Spinal cord (tissue), 10 donors: ENCODE measurements around the gene HDHD3. TPM values are rescaled to one million over a fixed set of nuclear protein-coding genes. Genes with fewer than 3 reads are reported as not detected.

ENCODE experiments used
- DNase-seq, 6 donors: peaks; one replicate each; pipeline versions ENCODE4 v3.0.0 to v3.0.0-alpha.2; 2013 to 2015; ENCODE audit warnings: low spot score in 6 of 6, low read depth in 4 of 6
- H3K27ac ChIP-seq: one replicate; pipeline ENCODE4 v1.5.1; 2013; ENCODE audit warnings: low read depth, low read length, control low read depth
- H3K27me3 ChIP-seq: one replicate; pipeline ENCODE4 v1.6.1; 2013; ENCODE audit warnings: low read length; ENCODE audit not compliant: control insufficient read depth, insufficient read depth
- H3K36me3 ChIP-seq: one replicate; pipeline ENCODE4 v1.6.1; 2013; ENCODE audit warnings: low read length; ENCODE audit not compliant: control insufficient read depth, insufficient read depth
- H3K4me1 ChIP-seq: one replicate; pipeline ENCODE4 v1.6.1; 2013; ENCODE audit warnings: low read length; ENCODE audit not compliant: control insufficient read depth, insufficient read depth
- H3K4me3 ChIP-seq: one replicate; pipeline ENCODE4 v1.5.1; 2013; ENCODE audit warnings: low read depth, low read length, control low read depth
- H3K9me3 ChIP-seq: one replicate; pipeline ENCODE4 v1.6.1; 2013; ENCODE audit warnings: low read length; ENCODE audit not compliant: control insufficient read depth, insufficient read depth
- WGBS: methylation state at CpG from one replicate; pipeline ENCODE4 v1.1.5; 2013; ENCODE audit warnings: missing lambda C conversion rate; ENCODE audit not compliant: insufficient coverage; 5-methylcytosine and 5-hydroxymethylcytosine counted together
- long read RNA-seq, 4 donors: transcript quantifications; one replicate each; lab custom pipeline, GENCODE V29; 2026
- polyA plus RNA-seq, 2 donors: library from polyadenylated mRNA; unstranded; fragments of 120-200 nt; gene quantifications; one replicate each; pipeline ENCODE4 v1.2.1, GENCODE V29; 2013; ENCODE audit not compliant: insufficient read length in 2 of 2
- total RNA-seq, 2 donors: library from RNA; depleted of rRNA in 1 of 2; stranded (reverse); fragments of 120-200 nt in 1 of 2; fragments of >200 nt in 1 of 2; gene quantifications; one replicate each; pipeline versions ENCODE4 v1.2.3 to v1.2.4, GENCODE V29; 2013 to 2014
- donor health status: healthy.

The HDHD3 gene
- total RNA-seq (10 to 100 TPM in 1 of 2 donors, 1 to 10 TPM in 1; 9.6 to 14.4 TPM), polyA plus RNA-seq (10 to 100 TPM; 13.2 to 15.4 TPM)
- long read RNA-seq, donor 1, partial matches to known transcripts, result 0 of 3 reads
- long read RNA-seq, donor 1, other reads (novel, unspliced or antisense), result 0 of 3 reads
- long read RNA-seq, donor 2, result 0 reads
- long read RNA-seq, donor 3, partial matches to known transcripts, result 0 of 1 reads
- long read RNA-seq, donor 3, other reads (novel, unspliced or antisense), result 0 of 1 reads
- long read RNA-seq, donor 4, transcript HDHD3-202 (3 exons, 1,497 nt), result major isoform, 8 of 11 reads
- long read RNA-seq, donor 4, partial matches to known transcripts, result 0 of 11 reads
- long read RNA-seq, donor 4, other reads (novel, unspliced or antisense), result 0 of 11 reads

GRCh38 chr9:113376634-113377567 is at the start of gene HDHD3:
Gene HDHD3 (minus strand): TSS chr9:113376986. CDS start chr9:113374354, 2,632 bp downstream.
- Histone ChIP-seq H3K36me3 (peaks cover 19% of the 10 kb centered on the region), H3K9me3 (no peaks in the 10 kb centered on the region), H3K4me3 (peak within 1 kb of the TSS; percentile 89), H3K27me3 (no peaks in the 10 kb centered on the region), H3K27ac (peak within 1 kb of the TSS; percentile 47), H3K4me1 (peaks cover 16% of the 10 kb centered on the region)
- DNase-seq, result peak in 5 of 6 donors; percentile 38 to 95 (median 57)
- WGBS, result 0% methylated on average over 57 of the region's 74 CpGs

- Histone ChIP-seq H3K4me1 (peaks cover 3% of the 10 kb centered on the region), H3K27ac (no peak overlapping the region), H3K27me3 (no peaks in the 10 kb centered on the region), H3K4me3 (no peak overlapping the region), H3K36me3 (no peaks in the 10 kb centered on the region), H3K9me3 (no peaks in the 10 kb centered on the region)
- no peak for DNase-seq
- 60% methylated on average over 1 of the region's 2 CpGs for WGBS
These were observed 48.3 kb upstream of the HDHD3 start for GRCh38 chr9:113425072-113425471.

- Histone ChIP-seq H3K4me1 (peaks cover 3% of the 10 kb centered on the region), H3K36me3 (no peaks in the 10 kb centered on the region), H3K27me3 (no peaks in the 10 kb centered on the region), H3K4me3 (no peak overlapping the region), H3K27ac (no peak overlapping the region), H3K9me3 (no peaks in the 10 kb centered on the region)
- DNase-seq, result no peak
- no CpG with 5 or more reads among the region's 3 CpGs for WGBS
These were observed 44.9 kb upstream of the HDHD3 start for GRCh38 chr9:113421726-113422125.

DNA sequence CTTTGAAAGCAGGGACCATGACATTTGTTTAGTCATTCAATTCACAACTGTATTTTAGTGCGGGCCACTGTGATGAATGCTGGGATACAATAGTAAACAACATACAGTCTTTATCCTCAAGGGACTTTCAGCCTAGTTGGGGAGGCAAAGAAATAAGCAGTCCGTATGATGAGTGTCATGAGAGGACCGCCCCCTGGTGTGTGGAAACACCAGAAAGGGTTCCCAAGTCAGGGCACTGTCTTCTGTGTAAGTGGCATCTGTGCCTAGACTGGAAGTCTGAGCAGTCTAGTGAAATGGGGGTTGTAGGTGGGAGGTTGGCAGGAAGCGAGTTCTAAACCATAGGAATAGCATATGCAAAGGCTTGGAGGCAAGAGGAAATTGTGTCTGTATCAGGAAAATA is 40.6 kb upstream of the HDHD3 start:
- no peaks in the 10 kb centered on the region for H3K36me3 ChIP-seq
- no peaks in the 10 kb centered on the region for H3K27me3 ChIP-seq
- H3K27ac ChIP-seq, result no peak overlapping the region
- H3K4me3 ChIP-seq, result no peak overlapping the region
- H3K9me3 ChIP-seq, result no peaks in the 10 kb centered on the region
- 74% methylated on average over 3 of the region's 4 CpGs for WGBS
- DNase-seq, result no peak
- H3K4me1 ChIP-seq, result no peaks in the 10 kb centered on the region

GRCh38 chr9:113416149-113416721 is 39.4 kb upstream of the HDHD3 start:
- Histone ChIP-seq H3K27ac (no peak overlapping the region), H3K36me3 (no peaks in the 10 kb centered on the region), H3K4me1 (peaks cover 8% of the 10 kb centered on the region), H3K27me3 (no peaks in the 10 kb centered on the region), H3K4me3 (no peak overlapping the region), H3K9me3 (no peaks in the 10 kb centered on the region)
- 71% methylated on average over 3 of the region's 3 CpGs for WGBS
- no peak for DNase-seq

DNA sequence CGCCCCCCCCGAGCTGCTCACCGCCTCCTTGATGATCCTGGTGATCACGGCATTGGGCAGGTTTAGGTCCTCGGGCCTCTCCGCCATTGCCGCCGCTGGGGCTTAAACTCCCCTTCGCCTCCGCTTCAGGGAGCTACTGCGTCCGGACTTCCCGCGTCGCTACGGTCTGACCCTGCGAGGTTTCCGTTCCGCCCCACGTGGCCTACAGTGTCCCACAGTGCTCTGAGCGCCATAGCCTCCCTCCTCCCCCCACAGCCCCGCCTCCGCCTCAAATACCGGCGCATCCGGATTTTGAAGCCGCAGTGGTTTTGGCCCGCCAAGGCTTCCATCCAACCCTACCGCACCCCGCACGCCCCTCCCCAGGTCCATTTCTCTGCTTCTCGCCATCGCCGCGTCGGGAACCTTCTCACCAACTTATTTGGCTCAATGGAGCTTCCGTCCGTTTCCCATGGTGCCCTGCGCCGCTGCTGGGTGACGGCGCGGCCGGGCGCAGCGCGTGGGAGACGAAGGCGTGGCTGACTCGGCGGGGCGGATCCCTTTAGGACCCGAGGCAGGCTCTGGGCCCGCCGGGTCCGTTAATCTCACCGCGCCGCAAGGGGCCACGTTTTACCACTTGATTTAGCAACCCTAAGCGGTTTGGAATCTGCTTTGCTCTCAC is 33.5 kb upstream of the HDHD3 start, which contains the start of the genes C9orf43 and POLE3:
TSS of gene C9orf43 (plus strand) at position 541 of the 658 bp plus-strand sequence. CDS start 2,747 bp downstream, outside the sequence.
TSS of gene POLE3 (minus strand) at position 469 of the 658 bp plus-strand sequence. CDS start at position 87, 382 bp downstream.
- H3K36me3 ChIP-seq, result peaks cover 14% of the 10 kb centered on the region
- peak within 1 kb of the TSS; percentile 99 for H3K27ac ChIP-seq
- H3K27me3 ChIP-seq, result no peaks in the 10 kb centered on the region
- H3K9me3 ChIP-seq, result no peaks in the 10 kb centered on the region
- under 1% methylated on average over 61 of the region's 61 CpGs for WGBS
- peak; percentile 92 to 98 (median 96) for DNase-seq
- H3K4me1 ChIP-seq, result peaks cover 23% of the 10 kb centered on the region
- H3K4me3 ChIP-seq, result peak within 1 kb of the TSS; percentile 95

DNA sequence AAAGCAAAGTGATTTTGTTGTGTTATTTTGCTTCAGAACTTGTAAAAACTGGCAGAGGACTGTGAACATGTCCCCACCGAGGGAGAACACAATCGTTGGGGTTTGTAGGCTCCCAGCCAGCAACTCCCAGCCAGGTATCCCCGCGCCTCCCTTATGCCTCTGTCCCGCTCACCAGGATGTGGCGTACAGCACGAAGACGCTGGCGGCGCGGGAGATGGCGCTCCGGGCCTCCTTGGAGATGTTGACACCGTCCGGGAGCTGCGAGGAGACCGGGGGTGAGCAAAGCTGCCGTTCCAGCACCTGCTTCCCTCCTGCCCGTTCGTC is 33.1 kb upstream of the HDHD3 start:
- peak in 1 of 6 donors; percentile 4 for DNase-seq
- H3K27ac ChIP-seq, result peak overlapping the region; percentile 99
- peak overlapping the region; percentile 95 for H3K4me3 ChIP-seq
- H3K36me3 ChIP-seq, result peaks cover 14% of the 10 kb centered on the region
- H3K27me3 ChIP-seq, result no peaks in the 10 kb centered on the region
- H3K4me1 ChIP-seq, result peaks cover 23% of the 10 kb centered on the region
- WGBS, result 0% methylated on average over 20 of the region's 20 CpGs
- no peaks in the 10 kb centered on the region for H3K9me3 ChIP-seq

DNA sequence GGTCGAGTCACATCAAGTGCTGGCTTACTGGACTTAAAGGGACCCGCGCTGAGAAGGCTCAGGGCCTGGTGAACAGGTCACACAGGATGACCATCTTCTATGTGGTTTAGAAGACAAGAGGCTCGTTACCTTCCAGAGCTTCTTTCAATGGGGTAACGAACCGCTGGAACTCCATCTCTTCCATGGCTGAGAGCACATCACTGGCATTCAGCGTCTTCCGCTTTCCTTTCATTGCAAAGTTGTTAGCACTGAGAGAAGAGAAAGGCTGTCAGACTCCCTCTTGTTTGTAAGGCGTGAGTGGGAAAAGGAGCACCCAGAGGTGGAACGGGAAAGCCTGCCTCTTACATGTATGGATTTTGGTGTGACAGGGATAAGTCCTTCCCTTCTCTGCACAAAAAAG is 32.7 kb upstream of the HDHD3 start:
- WGBS, result 48% methylated on average over 10 of the region's 10 CpGs
- H3K4me1 ChIP-seq, result peaks cover 23% of the 10 kb centered on the region
- H3K36me3 ChIP-seq, result peaks cover 14% of the 10 kb centered on the region
- H3K9me3 ChIP-seq, result no peaks in the 10 kb centered on the region
- DNase-seq, result no peak
- peak overlapping the region; percentile 95 for H3K4me3 ChIP-seq
- H3K27ac ChIP-seq, result no peak overlapping the region
- H3K27me3 ChIP-seq, result no peaks in the 10 kb centered on the region
